ENCODE data around the gene INSYN1.

- TF ChIP-seq EZH2 (IDR thresholded peaks at IDR 0.05; ENCODE audit: insufficient read depth, poor library complexity, severe bottlenecking): no peak
- no peak for TF ChIP-seq EZH2phosphoT487 (IDR thresholded peaks at IDR 0.05; ENCODE audit: insufficient read depth, low read depth)
Measured at GRCh38 chr15:73745073-73745472, 8.1 kb downstream of the INSYN1 start.
